HG03103 (cell line): ENCODE data around the gene FRS2.

ENCODE experiments used
- ATAC-seq: cut with Tn5 transposase; IDR thresholded peaks from one replicate; pipeline ENCODE4 v1.9.1; 2021; ENCODE audit warnings: low read depth; ENCODE audit not compliant: unreplicated experiment

FRS2 gene

DNA sequence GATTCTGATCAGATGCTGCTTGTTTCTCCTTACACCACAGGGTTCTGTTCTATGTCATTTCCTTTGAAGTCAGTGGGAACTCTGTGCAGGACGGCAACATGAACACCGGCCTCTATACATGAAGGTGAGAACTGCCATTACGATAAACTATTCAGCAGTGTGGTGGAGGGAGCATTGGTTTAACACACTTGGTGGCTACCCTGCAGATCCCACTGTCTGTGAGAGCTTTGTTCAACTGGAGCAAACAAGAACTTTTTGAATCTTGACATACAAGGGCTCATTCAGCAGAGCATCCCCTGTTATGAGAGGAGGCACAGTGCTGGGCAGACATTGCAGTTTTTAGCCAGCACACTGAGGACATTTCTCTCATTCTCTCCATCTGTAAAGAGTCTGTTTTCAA lies 10.7 kb upstream of the FRS2 start:
- ATAC-seq: no peak

DNA sequence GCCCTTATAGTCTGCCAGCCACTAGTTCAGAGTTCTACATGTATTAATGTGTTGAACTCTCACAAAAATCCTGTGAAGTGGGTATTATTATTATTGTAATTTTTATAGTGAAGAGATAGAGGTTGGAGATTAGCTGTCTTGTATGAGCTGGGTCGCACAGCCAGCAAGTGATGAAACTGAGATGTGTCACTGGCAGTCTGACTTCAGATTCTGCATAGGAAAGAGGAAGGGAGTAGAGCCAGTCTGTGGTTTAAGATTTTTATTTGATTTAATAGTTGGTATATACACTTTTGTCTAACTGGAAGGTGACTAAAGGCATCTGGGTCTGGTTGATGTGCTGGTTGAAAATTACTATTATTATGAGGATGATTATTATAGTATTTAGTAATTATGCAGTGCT lies 5.8 kb upstream of the FRS2 start:
- ATAC-seq: no peak

DNA sequence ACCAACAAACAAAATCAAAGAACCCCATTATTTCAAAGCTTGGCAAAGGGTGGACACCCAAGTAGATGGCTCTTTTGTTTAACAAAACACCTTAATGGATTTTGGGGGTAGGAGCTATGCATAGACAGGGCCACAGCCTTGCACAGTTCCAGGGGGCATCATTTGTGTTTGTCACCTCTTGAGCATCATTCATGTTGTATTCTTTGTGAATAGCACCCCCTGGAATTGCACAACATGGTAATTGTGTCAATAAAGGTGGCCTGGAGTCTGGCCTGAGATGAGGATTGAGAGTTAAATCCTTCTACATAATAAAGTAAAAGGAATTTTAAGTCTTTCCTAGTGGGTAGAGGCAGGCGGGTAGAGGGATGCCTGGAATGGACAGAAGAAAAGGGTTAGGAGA lies 3.3 kb upstream of the FRS2 start:
- no peak for ATAC-seq

DNA sequence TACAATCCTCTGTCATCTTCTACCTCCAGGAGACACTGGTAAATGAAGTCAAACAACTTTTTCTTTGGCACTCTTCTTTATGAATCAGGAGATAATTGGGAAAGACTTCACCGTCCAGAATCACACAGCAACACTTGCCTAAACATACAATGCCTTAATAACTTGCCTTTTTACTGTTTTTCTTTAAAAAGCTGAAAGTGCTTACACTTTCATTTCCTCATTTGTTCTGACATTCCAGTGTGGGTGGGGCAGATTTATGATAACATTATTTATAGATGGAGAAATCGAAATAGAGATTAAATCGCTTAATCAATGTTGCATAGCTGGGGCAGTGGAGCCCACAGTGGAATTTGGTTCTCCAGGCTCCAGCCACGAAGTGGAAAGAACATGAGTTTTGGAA lies 2.8 kb upstream of the FRS2 start:
- ATAC-seq: no peak

DNA sequence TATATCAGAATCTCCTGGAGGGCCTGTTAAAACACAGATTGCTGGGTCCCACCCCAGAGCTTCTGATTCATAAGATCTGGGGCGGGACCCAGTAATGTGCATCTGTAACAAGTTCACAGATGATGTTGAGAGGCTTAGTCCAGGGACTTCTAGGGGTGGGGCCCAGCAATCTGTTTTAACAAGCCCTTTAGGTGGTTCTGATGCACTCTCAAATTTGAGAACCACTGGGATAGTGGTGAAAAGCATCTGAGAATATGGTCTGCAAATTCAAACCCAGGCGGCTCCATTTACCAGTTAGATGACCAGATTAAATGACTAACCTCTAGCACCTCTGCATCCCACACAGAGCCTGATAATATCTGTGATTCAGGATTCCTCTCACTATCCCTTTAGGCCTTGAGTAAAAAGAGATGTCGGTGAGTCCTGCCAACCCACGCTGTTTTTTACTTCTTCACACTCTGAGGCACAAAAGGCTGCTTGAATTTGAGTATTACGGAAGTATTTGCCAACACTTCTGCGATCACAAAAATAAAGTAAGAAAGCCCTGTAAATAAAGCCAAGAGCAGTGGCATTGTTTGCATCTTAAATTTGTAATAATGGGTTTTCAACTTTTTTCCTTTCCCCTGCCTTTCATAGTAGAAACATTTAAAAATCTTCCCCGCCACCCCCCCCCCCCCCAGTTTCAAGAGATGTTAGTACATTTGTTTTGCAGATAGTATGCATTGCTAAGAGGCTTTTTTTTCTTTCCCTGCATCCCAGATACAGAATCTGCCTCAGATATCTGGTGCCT lies 1.8 kb upstream of the FRS2 start:
- ATAC-seq: no peak

DNA sequence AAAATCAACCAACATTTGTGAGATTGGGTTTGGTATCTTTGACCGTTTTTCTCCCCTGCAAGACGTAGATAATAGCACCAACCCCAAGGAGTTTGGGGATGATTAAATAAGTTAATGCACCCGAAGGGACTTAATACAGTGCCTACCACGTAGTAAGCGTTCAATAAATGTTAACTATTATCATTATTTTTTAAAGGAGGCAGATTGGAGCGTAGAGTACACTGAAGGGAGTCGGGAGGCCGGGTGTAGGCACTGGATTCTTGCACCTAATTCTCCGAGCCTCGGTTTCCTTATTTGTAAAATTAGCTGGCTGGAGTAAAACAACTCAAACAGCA lies 367 bp upstream of the FRS2 start:
- ATAC-seq: no peak

DNA sequence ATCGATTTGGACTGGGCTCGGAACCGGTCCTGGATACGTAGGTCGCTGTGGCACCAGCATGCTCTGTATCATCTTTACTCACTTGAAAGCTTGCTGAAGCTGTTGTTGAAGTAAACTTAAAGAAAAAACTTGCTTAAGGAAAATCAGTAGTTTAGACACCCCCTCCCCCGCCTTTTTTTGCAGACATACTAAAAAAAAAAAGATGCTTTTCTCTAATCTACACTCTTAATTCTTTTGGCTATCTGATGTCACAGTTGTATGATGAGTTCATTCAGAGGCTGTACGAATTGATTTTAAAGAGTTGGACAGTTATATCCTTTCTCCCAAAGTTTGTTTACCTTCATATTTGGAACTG lies 865 bp downstream of the FRS2 start:
- no peak for ATAC-seq

DNA sequence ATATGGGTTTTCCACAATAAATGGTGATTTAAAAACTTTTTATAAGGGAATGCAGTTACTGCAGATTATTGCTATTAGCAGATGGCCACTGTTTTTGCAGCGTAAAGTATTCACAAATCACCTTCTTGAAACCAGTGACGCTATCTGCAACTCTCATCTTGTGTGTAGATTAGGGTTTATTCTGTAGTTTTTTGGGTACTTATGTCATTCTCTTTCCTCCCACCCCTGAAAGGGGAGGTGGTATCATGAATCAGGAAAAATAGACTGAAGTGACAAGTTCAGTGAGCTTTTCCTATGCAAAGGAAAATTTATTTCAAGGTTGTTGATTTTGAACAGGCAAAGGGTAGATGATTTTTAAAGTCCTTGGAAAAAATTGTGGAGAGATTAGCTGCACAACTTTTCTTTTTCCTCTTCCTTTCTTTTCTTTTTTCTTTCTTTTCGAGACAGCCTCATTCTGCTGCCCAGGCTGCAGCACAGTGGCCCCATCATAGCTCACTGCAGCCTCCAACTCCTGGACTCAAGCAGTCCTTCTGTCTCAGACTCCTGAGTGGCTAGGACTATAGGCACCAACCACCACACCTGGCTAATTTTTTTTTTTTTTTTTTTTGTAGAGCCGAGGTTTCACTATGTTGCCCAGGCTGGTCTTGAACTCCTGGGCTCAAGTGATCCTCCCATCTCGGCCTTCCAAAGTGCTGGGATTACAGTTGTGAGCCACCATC lies 1.6 kb downstream of the FRS2 start:
- no peak for ATAC-seq

DNA sequence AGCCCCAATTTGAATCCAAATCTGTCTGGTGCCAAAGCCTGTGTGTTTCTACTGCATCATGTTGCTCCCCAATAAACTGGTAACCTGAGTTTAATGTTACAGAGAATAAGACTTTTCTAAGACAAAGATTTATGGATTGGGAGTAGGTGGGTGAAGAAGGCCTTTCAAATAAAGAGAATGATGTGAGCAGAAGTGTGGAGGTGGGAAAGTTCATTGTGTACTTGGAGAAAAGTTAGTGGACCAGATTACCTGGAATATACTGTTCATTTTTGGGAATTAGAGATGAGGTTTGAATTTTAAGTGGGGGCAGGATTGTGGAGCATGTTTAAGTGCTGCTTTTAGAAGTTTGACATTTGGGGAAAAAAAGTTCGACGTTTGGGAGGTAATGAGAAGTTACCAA lies 3.1 kb downstream of the FRS2 start:
- no peak for ATAC-seq

DNA sequence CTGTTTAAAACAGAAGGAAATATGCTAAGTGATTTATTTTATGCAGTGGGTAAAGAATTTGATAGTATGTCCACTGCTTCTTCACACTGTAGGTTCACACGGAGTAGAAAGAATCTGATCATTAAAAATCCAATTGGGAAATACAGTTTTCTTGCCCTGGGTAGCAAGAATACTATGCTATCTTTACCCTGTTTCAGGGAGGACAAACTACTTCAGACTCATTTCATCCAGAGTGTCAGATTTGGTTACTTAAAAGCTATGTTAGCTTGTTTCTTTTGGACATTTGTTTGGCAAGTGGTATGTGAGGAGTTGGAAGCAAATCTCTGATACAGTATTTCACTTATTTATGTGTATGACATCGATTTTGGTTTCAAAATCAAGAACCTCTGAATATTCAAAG lies 4.3 kb downstream of the FRS2 start:
- ATAC-seq: no peak

DNA sequence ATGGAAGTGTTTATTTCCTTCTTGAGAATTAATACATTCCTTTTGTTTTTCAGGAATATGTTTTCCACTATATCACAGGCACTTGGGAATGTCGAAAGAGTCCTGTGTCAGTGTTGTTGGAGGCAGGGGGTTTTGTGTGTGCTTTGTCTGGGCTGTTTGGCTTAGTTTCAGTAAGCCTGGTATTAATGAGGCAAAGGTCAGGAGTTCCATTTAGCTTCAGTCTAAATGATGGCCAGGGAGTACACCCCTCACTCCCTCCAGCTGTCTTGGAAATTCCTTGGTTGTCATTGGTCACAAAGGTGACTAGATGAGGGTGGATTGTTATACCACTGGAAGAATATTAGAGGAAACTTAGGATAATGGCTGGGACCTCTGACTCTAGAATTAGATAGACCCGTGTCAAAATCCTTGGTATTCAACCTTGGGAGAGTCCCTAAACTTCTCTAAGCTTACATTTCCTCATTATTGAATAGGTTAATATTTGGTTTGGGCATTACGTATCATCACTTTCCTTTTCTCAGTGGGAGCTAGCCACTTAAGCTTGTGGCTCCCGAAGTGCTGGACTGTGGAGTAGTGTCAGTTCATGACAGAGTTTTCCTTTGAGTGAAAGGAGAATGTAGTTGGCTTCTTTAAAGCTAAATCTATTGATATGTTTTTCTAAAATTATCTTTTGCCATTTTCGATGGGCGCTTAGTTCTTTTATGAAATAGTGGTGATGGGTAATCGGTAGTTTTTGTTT lies 5.2 kb downstream of the FRS2 start:
- ATAC-seq: no peak

DNA sequence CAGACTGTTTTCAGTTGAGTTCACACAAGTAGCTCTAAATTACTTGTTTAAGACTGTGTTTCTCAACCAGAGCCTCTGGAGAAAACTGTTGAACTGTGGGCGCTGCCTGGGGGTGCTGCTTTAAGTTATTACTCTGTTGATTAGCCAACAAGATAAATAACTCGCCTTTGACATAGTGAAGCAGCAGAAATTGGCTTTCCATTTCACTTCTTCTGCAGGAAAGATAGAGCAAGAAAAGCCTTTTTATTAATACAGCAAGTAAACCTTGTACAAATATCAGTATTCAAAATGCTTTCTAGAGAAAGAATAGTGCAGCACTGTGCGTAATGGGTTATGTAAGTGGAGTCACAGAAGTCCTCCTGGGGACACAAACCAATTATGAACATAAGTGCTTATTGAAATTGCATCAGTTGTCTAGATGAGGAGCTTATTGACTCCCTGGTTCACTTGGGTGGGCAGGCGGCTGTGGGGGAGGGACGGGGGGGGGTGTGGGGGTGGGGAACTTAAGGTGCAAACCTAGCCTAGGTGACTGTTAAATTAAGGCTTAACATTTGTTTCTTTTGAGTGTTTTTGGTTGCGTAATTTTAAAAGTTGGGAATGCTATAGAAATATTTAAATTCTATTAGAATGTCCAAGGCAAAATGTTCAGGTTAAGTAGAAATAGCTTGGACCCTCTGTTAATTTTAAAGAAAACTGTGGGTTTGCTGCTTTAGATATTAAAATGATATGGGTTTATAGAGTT lies 6.3 kb downstream of the FRS2 start:
- no peak for ATAC-seq

DNA sequence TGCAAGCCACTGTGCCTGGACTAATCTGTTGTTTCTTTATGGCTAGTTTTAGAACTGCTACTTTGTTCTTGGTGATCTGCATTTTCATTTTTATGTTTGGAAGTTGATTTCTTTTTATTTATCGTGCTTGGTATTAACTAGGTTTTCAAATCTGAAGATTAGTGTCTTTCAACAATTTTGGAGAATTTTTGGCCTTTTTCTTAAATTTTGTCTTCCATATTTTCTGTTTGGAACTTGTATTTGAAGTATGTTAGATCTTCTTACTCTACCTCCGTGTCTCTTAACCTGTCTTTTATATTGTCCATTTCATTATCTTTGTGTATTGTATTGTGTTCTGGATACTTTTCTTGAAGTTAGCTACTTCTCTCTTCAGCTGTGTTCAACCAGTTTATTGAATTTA lies 9.5 kb downstream of the FRS2 start:
- no peak for ATAC-seq

DNA sequence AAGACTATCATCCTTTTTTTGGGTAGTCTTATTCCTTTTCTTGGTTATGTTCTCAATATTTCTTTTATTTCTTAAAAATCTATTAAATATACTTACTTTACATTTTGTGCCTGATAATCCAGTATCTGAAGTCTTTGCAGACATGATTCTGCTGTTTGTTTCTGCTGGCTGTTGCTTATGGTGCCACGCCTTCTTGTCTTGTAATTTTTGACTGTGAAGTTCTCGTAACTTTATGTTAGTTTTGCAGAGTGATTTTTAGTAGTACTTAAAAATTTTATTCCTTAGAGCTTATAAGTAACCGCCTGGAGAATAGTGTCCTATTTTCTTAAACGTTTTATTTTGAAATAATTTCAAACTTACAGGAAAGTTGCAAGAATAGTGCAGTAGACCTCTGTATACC lies 10.5 kb downstream of the FRS2 start:
- no peak for ATAC-seq

DNA sequence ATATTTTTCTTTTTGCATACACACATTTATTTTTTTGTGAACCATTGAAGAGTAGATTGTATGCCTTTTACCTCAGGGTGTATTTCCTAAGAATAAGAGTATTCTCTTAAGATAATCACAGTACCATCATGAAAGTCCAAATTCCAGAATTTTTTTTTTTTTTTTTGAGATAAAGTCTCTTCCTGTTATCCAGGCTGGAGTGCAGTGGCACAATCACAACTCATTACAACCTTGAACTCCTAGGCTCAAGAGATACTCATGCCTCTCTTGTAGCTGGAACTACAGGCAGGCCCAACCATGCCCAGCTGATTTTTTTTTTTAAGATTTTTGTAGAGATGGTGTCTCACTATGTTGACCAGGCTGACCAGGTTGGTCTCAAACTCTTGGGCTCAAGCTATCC lies 10.9 kb downstream of the FRS2 start:
- no peak for ATAC-seq

DNA sequence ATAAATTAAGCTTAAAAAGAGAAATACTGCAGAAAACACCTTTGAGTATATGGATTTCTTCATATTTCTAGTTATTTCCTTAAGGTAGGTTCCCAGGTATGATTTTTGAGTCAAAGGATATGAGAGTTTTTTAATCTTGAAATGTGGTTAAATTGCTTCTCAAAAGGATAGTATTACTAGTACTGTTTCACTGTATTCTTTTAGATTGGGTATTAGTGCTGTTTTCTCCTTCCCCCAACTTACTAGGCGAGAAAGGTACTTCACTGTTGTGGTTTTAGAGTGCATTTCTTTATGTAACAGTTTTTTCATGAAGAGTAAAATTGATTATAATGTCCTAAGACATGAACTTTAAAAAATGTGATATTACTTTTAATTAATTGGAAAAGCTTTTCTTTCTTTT lies 13.5 kb downstream of the FRS2 start:
- ATAC-seq: no peak

DNA sequence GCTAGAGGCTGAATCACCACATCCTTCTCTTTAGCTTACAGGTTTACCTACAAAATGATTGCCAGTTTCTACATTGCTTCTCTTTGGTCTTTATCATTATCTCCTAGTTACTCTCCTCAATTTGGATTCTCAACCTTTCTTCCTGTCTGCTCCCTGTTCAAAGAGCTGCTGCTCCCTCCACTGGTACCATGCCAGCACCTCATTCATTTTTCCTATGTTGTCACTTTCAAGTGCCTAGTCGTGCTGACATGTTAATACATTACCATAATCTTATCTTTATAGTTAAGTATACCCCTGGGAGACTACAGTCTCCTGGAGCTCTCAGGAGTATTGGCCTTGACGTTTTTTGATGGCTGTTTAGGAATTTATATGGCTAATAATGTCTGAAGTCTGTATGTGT lies 14.2 kb downstream of the FRS2 start:
- no peak for ATAC-seq

DNA sequence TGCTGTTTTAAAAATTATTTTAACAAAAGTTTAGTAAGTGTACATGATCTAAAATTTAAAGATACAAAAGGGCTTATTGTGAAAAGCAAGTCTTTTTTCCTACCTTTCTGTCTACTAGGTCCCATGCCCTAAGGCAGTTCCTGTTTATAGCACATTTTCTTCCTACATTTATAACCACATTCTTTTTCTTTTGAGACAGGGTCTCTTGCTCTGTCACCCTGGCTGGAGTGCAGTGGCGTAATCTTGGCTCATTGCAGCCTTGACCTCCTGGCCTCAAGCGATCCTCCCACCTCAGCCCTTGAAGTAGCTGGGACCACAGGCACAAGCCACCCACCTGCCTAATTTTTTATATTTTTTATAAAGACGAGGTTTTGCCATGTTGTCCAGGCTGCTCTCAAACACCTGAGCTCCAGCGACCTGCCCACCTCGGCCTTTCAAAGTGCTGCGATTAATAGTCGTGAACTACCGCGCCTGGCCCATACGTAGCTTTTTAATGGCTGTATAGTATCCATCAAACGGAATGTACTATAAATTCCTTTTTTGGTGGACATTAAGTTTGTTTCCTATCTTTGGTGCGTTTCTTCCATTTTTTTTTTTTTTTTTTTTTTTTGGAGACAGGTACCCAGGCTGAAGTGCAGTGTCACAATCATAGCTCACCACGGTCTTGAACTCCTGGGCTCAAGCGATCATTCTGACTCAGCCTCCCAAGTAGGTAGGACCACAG lies 20.9 kb downstream of the FRS2 start:
- ATAC-seq: no peak

DNA sequence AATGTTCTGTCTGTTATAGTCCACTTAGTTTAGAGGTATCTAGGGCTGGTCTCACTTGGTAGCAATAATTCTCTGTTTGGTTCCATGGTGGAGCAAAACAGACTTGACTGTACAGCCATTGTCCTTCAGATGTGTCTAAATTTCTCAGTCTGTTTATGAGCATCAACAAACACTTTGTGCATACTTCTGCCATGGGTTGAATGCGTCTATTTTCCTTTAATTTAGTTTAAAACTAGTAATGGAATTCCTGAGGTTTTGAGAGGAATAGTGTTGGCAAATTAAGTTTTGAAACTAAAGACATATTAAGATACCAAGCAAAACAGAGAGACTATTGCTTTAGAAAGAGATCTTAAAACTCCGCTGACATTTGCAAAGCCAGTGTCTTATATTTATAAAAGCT lies 22.6 kb downstream of the FRS2 start:
- ATAC-seq: no peak

DNA sequence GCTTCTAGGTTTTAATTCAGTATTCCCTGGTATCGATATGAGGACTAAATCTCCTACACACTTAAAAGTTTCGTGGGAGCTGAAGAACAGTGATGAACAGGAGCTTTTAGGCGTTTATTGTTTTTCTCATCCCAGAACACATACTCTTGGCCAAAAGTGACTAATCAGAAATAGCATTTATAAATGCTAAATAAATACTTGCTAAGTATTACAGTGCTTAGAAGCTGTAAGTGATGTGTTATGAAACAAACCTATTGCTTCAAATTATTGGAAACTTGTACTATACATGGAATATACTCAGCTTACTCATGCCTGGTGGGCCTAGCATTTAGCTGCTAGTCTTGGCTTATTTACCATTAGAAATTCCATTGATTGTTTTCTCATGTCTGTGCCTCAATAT lies 24.9 kb downstream of the FRS2 start:
- no peak for ATAC-seq
